ENCODE results near the gene TSPEAR. TPM values are rescaled to one million over a fixed set of nuclear protein-coding genes. Genes with fewer than 3 reads are reported as not detected.
"Not testable (repeated sequence)": the region's sequence is repeated elsewhere in the genome, so short reads cannot be mapped to it uniquely, and the experiment has no call there.

TSPEAR gene
- total RNA-seq, 1 experiment from 2014 or later: 0.32 TPM

DNA sequence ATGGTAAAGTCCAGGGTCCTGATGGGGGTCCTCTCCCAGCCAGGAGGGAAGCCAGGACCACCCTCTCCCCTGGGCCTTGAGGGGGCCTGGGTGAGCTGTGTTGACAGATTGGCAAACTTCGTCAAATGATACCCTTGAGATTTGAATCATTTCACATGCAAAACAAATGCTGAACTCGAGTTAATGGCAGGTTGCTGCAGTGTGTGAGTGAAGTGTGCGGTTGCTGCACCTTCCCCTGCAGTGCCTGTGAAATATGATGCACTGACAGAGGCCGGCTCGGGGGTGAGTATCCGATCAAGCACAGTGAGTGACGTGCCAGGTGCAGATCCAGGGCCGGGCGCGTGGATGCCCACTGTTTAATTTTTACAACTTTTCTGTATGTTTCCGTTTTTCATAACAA lies 23.7 kb downstream of the TSPEAR start:
- Mint-ChIP-seq H3K36me3 (ENCODE audit: insufficient read depth, unreplicated experiment) (no peaks in the 10 kb centered on the region), H3K9me3 (ENCODE audit: unreplicated experiment) (peaks cover 8% of the 10 kb centered on the region), H3K27ac (ENCODE audit: unreplicated experiment) (no peak overlapping the region), H3K27me3 (ENCODE audit: insufficient read depth, unreplicated experiment) (peaks cover 14% of the 10 kb centered on the region), H3K4me3 (ENCODE audit: unreplicated experiment) (no peak overlapping the region), H3K4me1 (ENCODE audit: low read depth, unreplicated experiment) (no peaks in the 10 kb centered on the region)
- CTCF ChIA-PET: interaction anchor here (1.3 kb wide), 1 partner anchor 14 kb away, joined by 3 read pairs; no protein-coding TSS in a partner anchor
- Histone ChIP-seq H3K4me3 (ENCODE audit: low read depth, low read length) (no peak overlapping the region), H3K36me3 (ENCODE audit: control insufficient read depth, insufficient read depth, low read length) (no peaks in the 10 kb centered on the region), H3K27me3 (replicated peaks; ENCODE audit: control insufficient read depth, insufficient read depth, low read length) (no peaks in the 10 kb centered on the region), H3K9me3 (peaks cover 6% of the 10 kb centered on the region), H3K4me1 (no peaks in the 10 kb centered on the region)
- TF ChIP-seq, protein P1, sequence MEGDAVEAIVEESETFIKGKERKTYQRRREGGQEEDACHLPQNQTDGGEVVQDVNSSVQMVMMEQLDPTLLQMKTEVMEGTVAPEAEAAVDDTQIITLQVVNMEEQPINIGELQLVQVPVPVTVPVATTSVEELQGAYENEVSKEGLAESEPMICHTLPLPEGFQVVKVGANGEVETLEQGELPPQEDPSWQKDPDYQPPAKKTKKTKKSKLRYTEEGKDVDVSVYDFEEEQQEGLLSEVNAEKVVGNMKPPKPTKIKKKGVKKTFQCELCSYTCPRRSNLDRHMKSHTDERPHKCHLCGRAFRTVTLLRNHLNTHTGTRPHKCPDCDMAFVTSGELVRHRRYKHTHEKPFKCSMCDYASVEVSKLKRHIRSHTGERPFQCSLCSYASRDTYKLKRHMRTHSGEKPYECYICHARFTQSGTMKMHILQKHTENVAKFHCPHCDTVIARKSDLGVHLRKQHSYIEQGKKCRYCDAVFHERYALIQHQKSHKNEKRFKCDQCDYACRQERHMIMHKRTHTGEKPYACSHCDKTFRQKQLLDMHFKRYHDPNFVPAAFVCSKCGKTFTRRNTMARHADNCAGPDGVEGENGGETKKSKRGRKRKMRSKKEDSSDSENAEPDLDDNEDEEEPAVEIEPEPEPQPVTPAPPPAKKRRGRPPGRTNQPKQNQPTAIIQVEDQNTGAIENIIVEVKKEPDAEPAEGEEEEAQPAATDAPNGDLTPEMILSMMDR (IDR thresholded peaks at IDR 0.05; ENCODE audit: insufficient read depth in 1 of 2, low read depth in 1 of 2, low read length in 1 of 2, severe bottlenecking in 1 of 2, unreplicated experiment in 1 of 2): no peak
- BruUV-seq (replicated peaks): no TSS peak
- intact Hi-C loops (cut with micrococcal nuclease; ENCODE audit: unreplicated experiment): no loop called here
- no peak for DNase-seq
- POLR2A ChIA-PET: no interaction called here

DNA sequence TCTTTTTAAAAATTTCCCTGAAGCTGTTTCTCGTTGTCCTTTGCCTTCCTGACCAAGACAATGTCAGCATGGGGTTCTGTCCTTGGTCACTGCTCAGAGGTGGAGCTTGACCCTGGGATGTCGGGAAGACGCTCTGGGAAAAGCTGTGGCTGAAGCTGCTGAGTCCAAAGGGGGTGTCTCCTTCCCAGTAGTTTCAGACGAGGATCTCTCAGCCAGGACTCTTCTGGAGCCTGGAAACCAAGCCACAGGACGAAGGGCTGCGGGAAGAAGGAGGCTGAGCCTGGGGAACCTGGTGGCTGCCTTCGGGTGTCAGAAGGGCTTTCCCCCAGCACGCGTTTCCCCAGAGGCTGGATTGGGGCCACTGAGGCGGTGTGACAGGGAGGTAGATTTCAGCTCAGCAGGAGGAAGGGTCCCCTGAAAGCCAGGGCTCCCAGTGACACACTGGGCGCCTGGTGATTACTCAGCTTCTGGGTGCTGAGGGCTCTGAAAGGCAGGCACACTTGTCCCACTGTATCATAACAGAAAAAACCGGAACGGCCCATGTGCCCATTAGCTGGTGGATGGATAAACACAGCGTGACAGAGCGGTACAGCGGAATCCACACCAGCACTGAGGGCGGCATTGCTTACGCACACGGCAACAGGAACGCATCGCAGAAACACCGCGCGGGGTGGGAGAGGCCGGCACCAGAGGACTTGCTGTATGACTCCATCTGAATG lies 24.4 kb downstream of the TSPEAR start:
- H3K4me3 ChIP-seq (ENCODE audit: low read depth, low read length): no peak overlapping the region
- peaks cover 1% of the 10 kb centered on the region for H3K9me3 Mint-ChIP-seq (ENCODE audit: unreplicated experiment)
- H3K9me3 ChIP-seq: peaks cover under 1% of the 10 kb centered on the region; the same call in 1 of the 2 replicates
- POLR2A ChIA-PET: no interaction called here
- intact Hi-C loops (cut with micrococcal nuclease; ENCODE audit: unreplicated experiment): no loop called here
- CTCF ChIA-PET: interaction anchor here (1.3 kb wide), 1 partner anchor 15 kb away, joined by 3 read pairs; no protein-coding TSS in a partner anchor
- H3K4me3 Mint-ChIP-seq (ENCODE audit: unreplicated experiment): no peak overlapping the region
- H3K36me3 ChIP-seq (ENCODE audit: control insufficient read depth, insufficient read depth, low read length): no peaks in the 10 kb centered on the region
- no peaks in the 10 kb centered on the region for H3K4me1 ChIP-seq
- BruUV-seq (replicated peaks): no TSS peak
- H3K36me3 Mint-ChIP-seq (ENCODE audit: insufficient read depth, unreplicated experiment): no peaks in the 10 kb centered on the region
- no peaks in the 10 kb centered on the region for H3K27me3 ChIP-seq (replicated peaks; ENCODE audit: control insufficient read depth, insufficient read depth, low read length)
- DNase-seq: peak in 1 of 2 experiments; percentile 17
- peak overlapping the region; percentile 48 for H3K27ac Mint-ChIP-seq (ENCODE audit: unreplicated experiment)
- no peaks in the 10 kb centered on the region for H3K4me1 Mint-ChIP-seq (ENCODE audit: low read depth, unreplicated experiment)
- TF ChIP-seq, protein P1 (IDR thresholded peaks at IDR 0.05; ENCODE audit: insufficient read depth in 1 of 2, low read depth in 1 of 2, low read length in 1 of 2, severe bottlenecking in 1 of 2, unreplicated experiment in 1 of 2): no peak
- H3K27me3 Mint-ChIP-seq (ENCODE audit: insufficient read depth, unreplicated experiment): peaks cover 20% of the 10 kb centered on the region

DNA sequence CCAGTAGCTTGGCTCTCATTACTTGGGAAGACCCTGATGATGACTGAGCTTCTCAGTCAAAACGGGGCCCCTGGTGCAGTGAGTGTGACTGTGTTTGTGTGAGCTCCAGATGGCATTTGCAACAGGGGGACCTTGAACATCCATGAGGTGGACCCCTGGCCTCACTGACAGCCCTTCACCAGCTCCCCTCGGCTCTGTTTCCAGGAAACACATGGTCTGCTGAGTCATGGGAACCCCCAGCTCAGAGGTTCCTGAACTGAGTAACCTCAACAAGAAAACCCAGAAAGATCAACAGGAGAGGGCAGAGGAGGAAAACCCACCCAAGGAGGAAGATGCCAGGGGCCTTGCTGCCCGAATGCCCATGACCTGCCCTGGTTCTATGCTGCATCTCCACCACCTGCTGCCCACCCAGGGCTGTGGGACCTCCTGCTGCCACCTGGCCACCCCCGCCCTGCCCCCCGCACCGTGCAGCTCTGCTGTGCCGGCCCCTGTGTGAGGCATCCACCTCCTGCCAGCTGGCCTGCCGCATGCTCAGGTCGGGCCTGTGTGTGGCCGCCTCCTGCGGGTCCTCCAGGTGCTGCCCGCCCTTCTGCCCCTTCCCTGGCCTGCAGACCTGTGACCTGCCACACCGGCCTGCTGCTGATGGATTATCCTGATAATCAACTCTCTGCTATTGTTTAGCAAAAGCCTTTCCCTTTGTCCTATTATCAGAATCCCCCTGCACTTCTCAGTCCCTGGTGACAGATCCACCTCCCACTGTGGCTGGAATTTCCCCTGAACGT lies 25.2 kb downstream of the TSPEAR start:
- ChIA-PET POLR2A (no interaction called here), CTCF (interaction anchor here (1.3 kb wide), 1 partner anchor 15 kb away, joined by 3 read pairs; no protein-coding TSS in a partner anchor)
- Mint-ChIP-seq H3K9me3 (ENCODE audit: unreplicated experiment) (no peaks in the 10 kb centered on the region), H3K4me3 (ENCODE audit: unreplicated experiment) (no peak overlapping the region), H3K27ac (ENCODE audit: unreplicated experiment) (peak overlapping the region; percentile 48), H3K36me3 (ENCODE audit: insufficient read depth, unreplicated experiment) (no peaks in the 10 kb centered on the region), H3K27me3 (ENCODE audit: insufficient read depth, unreplicated experiment) (peaks cover 24% of the 10 kb centered on the region), H3K4me1 (ENCODE audit: low read depth, unreplicated experiment) (no peaks in the 10 kb centered on the region)
- Histone ChIP-seq H3K36me3 (ENCODE audit: control insufficient read depth, insufficient read depth, low read length) (no peaks in the 10 kb centered on the region), H3K4me3 (ENCODE audit: low read depth, low read length) (no peak overlapping the region), H3K9me3 (no peaks in the 10 kb centered on the region), H3K4me1 (no peaks in the 10 kb centered on the region), H3K27me3 (replicated peaks; ENCODE audit: control insufficient read depth, insufficient read depth, low read length) (no peaks in the 10 kb centered on the region)
- peak in 1 of 2 experiments; percentile 15 for DNase-seq
- BruUV-seq (replicated peaks): no TSS peak
- intact Hi-C loops (cut with micrococcal nuclease; ENCODE audit: unreplicated experiment): no loop called here
- TF ChIP-seq, protein P1 (IDR thresholded peaks at IDR 0.05; ENCODE audit: insufficient read depth in 1 of 2, low read depth in 1 of 2, low read length in 1 of 2, severe bottlenecking in 1 of 2, unreplicated experiment in 1 of 2): no peak

DNA sequence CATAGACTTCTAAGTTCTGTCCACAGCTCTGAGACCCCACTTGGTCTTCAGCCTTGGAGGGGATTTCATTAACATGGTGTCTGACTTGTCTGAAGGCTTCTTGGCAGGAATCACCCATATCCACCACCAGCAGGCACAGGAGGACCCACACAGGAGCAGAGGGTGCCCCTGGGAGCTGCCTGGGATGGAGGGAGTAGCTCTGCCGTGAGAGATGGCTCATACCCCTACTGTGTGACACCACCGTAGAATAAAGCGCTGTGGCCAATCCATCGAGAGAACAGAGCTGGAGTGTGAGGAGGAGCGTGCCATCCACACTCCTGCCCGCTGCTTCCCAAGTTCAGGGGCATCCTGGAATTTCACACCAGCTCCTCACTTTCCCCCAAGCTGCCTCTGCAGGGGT lies 26.3 kb downstream of the TSPEAR start:
- POLR2A ChIA-PET; intact Hi-C loops (cut with micrococcal nuclease; ENCODE audit: unreplicated experiment); CTCF ChIA-PET; H3K4me3 ChIP-seq (ENCODE audit: low read depth, low read length); H3K27ac Mint-ChIP-seq (ENCODE audit: unreplicated experiment); BruUV-seq (replicated peaks); H3K36me3 ChIP-seq (ENCODE audit: control insufficient read depth, insufficient read depth, low read length); H3K4me3 Mint-ChIP-seq (ENCODE audit: unreplicated experiment); H3K9me3 ChIP-seq; H3K4me1 Mint-ChIP-seq (ENCODE audit: low read depth, unreplicated experiment); H3K27me3 ChIP-seq (replicated peaks; ENCODE audit: control insufficient read depth, insufficient read depth, low read length); H3K9me3 Mint-ChIP-seq (ENCODE audit: unreplicated experiment); DNase-seq; H3K4me1 ChIP-seq; H3K36me3 Mint-ChIP-seq (ENCODE audit: insufficient read depth, unreplicated experiment): not testable (repeated sequence)
- H3K27me3 Mint-ChIP-seq (ENCODE audit: insufficient read depth, unreplicated experiment): peaks cover 29% of the 10 kb centered on the region

All from Caco-2 (cell line).